Pericardium fibroblast (primary cell): Measurements from ENCODE around the gene PRSS38. TPM values are rescaled to one million over a fixed set of nuclear protein-coding genes. Genes with fewer than 3 reads are reported as not detected.

Experiments
- total RNA-seq: library from RNA; depleted of rRNA; stranded (reverse); fragments of >200 nt; gene quantifications from 2 replicates; pipeline ENCODE4 v1.2.3, GENCODE V29; 2015

PRSS38 gene
- total RNA-seq, result not detected in 2 replicates

DNA sequence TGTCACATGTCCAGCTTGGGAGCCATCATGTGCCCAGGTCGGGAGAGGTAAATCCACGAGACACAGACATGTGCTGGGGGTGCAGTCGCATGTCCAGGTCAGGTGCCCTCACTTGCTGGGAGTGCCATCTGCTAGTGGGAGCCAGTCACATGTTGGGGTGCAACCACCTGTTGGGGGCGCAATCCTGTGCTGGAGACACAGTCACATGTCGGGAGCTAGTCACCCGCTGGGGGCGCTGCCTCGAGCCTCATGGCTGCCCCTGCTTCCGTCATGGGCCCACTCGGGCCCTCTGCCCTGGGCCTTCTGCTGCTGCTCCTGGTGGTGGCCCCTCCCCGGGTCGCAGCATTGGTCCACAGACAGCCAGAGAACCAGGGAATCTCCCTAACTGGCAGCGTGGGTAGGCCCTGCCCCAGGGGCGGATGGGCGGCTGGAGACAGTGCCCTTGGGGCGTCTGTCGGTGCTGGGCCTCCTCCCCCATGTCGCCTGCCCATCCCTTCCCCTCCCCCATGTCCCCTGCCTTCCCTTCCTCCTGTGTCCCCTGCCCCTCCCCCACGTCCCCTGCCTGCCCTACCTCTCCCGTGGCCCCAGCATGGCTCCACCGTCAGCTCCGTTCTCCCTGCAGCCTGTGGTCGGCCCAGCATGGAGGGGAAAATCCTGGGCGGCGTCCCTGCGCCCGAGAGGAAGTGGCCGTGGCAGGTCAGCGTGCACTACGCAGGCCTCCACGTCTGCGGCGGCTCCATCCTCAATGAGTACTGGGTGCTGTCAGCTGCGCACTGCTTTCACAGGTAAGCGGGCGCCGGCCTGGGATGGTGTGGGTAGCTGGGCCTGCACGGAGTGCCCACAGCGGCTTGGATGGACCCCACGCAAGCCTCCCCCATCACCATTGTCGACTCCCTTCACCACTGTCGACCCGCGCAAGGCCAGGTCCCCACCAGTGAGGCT, at the start of gene PRSS38:
Gene PRSS38 (plus strand): TSS at position 208 of the 942 bp plus-strand sequence. CDS start 42 bp downstream, at position 250.

Other genes starting within 250 kb of the PRSS38 start
- 15.5 and 27.3 TPM in 2 replicates for gene JMJD4, start 80.4 kb upstream of the PRSS38 start, total RNA-seq
- gene SNAP47, start 80.2 kb upstream of the PRSS38 start, total RNA-seq, result 31.2 and 45.2 TPM in 2 replicates
- 0.47 and 1.5 TPM in 2 replicates for gene WNT9A, start 132.3 kb downstream of the PRSS38 start, total RNA-seq
- not detected in 2 replicates for gene WNT3A, start 191.3 kb downstream of the PRSS38 start, total RNA-seq